GM18502 (cell line): Measurements from ENCODE around the gene NISCH.

Experiments used
- ATAC-seq: cut with Tn5 transposase; IDR thresholded peaks from one replicate; pipeline ENCODE4 v1.9.1; 2021; ENCODE audit warnings: mild to moderate bottlenecking; ENCODE audit not compliant: unreplicated experiment, poor library complexity

Gene NISCH

GRCh38 chr3:52455283-52456168 lies at the start of gene NISCH:
Gene NISCH (plus strand): TSS chr3:52455604. CDS start chr3:52455642, 38 bp downstream.
- ATAC-seq: peak; percentile 79

- no peak for ATAC-seq
These were observed 49.2 kb upstream of the NISCH start for GRCh38 chr3:52406231-52406661.

GRCh38 chr3:52406791-52407510 lies 48.5 kb upstream of the NISCH start:
- no peak for ATAC-seq

GRCh38 chr3:52407779-52408178 lies 47.6 kb upstream of the NISCH start:
- ATAC-seq: no peak

- no peak for ATAC-seq
These were observed 46.9 kb upstream of the NISCH start for GRCh38 chr3:52408466-52408865.

GRCh38 chr3:52415800-52416199 lies 39.6 kb upstream of the NISCH start:
- ATAC-seq: no peak

GRCh38 chr3:52420388-52420787 lies 35.0 kb upstream of the NISCH start:
- no peak for ATAC-seq

GRCh38 chr3:52422669-52423068 lies 32.7 kb upstream of the NISCH start:
- ATAC-seq: no peak

- no peak for ATAC-seq
These were observed 32.2 kb upstream of the NISCH start for GRCh38 chr3:52423173-52423572.

GRCh38 chr3:52428151-52429005 lies 27.0 kb upstream of the NISCH start:
- ATAC-seq: no peak

GRCh38 chr3:52429031-52429430 lies 26.4 kb upstream of the NISCH start:
- ATAC-seq: no peak

- ATAC-seq: no peak
These were observed 25.5 kb upstream of the NISCH start for GRCh38 chr3:52429779-52430415.

GRCh38 chr3:52430416-52430810 lies 25.0 kb upstream of the NISCH start:
- ATAC-seq: no peak

- ATAC-seq: no peak
These were observed 23.8 kb upstream of the NISCH start for GRCh38 chr3:52431459-52432223.

GRCh38 chr3:52432225-52432624 lies 23.2 kb upstream of the NISCH start:
- ATAC-seq: no peak

GRCh38 chr3:52432691-52433141 lies 22.7 kb upstream of the NISCH start:
- ATAC-seq: no peak

GRCh38 chr3:52433328-52433995 lies 21.9 kb upstream of the NISCH start:
- ATAC-seq: no peak

GRCh38 chr3:52433996-52434479 lies 21.4 kb upstream of the NISCH start:
- ATAC-seq: no peak
